ENCODE results near the gene FHIT.

DNA sequence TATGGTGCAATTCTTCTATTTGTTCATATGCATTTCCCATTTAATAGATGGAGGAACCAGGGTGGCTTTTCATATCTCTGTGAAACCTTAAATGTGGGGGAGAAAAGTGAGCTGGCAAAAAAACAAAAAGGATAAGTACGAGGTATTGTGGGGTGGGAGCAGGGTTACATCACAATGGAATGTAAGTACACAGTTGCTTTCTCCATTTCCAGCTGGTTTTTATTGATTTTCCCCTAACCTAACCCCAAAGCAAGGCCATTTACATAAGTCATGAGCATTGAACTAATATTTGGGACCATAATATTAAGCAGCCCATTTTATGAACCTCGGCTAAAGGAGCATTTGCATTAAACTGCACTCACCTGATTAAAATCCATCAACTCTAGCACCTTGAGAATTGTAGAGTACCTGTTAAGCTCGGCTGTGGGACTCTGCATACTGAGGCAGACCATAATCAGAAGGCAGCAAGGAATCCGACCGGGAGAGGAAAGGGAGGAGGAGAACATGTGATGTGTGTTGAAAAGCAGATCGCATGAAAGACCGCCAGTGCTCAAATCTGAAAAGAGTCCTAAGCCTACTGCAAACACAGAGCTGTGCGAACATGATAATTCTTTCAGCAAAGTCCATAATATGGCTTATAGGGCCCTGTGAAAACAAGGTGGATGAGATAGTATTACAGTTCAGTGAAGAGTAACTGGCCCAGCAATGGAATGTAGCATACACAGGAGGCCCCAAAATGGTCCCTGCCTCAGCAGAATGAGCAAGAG, 513.4 kb downstream of the FHIT start:
- TF ChIP-seq, protein P1, sequence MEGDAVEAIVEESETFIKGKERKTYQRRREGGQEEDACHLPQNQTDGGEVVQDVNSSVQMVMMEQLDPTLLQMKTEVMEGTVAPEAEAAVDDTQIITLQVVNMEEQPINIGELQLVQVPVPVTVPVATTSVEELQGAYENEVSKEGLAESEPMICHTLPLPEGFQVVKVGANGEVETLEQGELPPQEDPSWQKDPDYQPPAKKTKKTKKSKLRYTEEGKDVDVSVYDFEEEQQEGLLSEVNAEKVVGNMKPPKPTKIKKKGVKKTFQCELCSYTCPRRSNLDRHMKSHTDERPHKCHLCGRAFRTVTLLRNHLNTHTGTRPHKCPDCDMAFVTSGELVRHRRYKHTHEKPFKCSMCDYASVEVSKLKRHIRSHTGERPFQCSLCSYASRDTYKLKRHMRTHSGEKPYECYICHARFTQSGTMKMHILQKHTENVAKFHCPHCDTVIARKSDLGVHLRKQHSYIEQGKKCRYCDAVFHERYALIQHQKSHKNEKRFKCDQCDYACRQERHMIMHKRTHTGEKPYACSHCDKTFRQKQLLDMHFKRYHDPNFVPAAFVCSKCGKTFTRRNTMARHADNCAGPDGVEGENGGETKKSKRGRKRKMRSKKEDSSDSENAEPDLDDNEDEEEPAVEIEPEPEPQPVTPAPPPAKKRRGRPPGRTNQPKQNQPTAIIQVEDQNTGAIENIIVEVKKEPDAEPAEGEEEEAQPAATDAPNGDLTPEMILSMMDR (conservative IDR thresholded peaks at IDR 0.05), result no peak
- no peak for TF ChIP-seq EZH2 (IDR thresholded peaks at IDR 0.05; ENCODE audit: low read depth)

Measured in PC-9 (cell line).